LoVo (cell line): ENCODE results near the gene ICAM5.
"Not testable (repeated sequence)": the region's sequence is repeated elsewhere in the genome, so short reads cannot be mapped to it uniquely, and the experiment has no call there.

Experiments used
- DNase-seq: peaks from one replicate; pipeline ENCODE4 v3.0.0-alpha.2; 2016; ENCODE audit warnings: low spot score

The ICAM5 gene

DNA sequence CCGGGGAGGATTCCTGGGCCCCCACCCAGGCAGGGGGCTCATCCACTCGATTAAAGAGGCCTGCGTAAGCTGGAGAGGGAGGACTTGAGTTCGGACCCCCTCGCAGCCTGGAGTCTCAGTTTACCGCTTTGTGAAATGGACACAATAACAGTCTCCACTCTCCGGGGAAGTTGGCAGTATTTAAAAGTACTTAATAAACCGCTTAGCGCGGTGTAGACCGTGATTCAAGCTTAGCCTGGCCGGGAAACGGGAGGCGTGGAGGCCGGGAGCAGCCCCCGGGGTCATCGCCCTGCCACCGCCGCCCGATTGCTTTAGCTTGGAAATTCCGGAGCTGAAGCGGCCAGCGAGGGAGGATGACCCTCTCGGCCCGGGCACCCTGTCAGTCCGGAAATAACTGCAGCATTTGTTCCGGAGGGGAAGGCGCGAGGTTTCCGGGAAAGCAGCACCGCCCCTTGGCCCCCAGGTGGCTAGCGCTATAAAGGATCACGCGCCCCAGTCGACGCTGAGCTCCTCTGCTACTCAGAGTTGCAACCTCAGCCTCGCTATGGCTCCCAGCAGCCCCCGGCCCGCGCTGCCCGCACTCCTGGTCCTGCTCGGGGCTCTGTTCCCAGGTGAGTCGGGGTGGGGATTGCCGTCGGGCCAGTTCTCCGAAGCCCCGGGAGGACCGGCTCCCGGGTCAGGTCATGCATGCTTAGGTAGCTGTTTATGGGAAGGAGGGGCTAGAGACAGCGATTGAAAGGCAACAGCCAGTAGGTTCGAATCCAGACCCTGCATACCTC, 18.9 kb upstream of the ICAM5 start, which contains the start of gene ICAM1:
Gene ICAM1 (plus strand): TSS at position 505 of the 779 bp plus-strand sequence. CDS start 40 bp downstream, at position 545.
- DNase-seq = no peak

DNA sequence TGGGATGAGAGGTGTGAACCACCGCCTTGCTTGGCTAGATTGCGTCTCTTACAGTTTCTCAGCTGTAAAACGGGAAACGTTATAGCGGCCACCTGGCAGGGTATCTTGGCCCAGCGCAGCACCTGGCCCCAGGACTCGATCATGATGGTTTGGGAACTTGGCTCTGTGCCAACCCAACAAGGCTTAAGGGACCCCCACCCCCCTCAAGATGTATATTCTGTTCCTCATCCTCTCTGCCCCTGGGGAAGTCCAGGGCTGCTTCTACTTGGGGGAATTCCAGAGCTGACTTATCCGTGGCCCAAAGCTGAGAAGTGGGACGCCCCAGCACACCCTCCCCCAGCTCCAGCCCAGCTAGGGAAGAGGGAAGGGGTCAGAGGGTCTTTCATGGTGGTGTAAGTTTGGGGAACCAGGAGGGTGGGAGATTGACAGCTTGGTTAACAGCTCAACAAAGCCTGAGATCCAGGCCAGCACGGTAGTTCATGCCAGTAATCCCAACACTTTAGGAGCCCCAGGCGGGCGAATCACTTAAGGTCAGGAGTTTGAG, 18.1 kb upstream of the ICAM5 start:
- no peak for DNase-seq

- DNase-seq = no peak
These were observed 15.2 kb upstream of the ICAM5 start for GRCh38 chr19:10274589-10274988.

DNA sequence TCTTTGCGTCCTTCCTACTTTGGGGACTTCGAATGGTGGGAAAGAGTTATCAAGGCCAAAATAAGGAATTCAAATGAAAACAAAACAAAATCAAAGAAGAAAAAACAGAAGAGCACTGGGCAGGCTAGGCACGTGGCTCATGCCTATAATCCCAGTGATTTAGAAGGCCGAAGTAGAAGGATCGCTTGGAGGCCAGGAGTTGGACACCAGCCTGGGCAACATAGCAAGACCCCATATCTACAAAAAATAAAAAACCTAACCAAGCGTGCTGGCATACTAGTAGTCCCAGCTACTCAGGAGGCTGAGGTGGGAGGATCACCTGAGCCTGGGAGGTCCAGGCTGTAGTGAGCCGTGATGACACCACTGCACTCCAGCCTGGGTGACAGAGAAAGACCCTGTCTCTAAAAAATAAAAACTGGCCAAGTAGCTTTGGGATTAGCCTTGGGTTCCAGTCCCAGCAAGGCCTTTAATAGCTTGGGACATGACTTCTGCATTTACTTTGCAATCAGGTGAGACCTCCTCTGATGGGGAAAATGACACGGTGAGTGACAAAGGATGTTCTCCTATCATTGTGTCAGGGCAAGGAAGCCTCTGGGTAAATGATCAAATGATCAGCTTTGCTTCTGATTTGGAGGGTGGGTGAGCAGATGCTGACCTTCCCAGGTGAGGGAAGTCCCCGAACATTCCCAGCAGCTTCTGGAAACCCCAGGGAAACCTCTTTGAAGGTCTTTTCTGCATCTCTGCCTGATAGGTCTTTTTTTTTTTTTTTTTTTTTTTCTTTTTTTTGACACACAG, 11.8 kb upstream of the ICAM5 start:
- no peak for DNase-seq

DNA sequence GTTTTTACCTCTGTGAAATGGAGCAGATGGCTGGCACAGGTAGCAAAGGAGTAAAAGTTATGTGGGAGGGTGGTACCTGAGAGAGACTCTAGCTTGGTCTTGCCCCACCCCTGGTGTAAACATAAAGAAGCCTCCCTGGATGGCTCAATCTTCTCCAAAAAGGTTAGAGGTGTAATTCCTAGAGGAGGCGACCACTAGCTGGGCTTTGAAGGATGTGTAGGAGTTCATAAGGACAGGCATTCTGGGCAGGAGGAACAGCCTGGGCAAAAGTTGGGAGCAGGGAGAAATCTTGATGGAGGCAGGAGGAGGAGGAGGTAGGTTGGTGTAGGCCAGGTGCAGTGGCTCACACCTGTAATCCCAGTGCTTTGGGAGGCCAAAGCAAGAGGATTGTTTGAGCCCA, 10.8 kb upstream of the ICAM5 start:
- no peak for DNase-seq

- no peak for DNase-seq
These were observed 9.9 kb upstream of the ICAM5 start for GRCh38 chr19:10279737-10280442.

- DNase-seq = not testable (repeated sequence)
These were observed 7.7 kb upstream of the ICAM5 start for GRCh38 chr19:10282043-10282442.

DNA sequence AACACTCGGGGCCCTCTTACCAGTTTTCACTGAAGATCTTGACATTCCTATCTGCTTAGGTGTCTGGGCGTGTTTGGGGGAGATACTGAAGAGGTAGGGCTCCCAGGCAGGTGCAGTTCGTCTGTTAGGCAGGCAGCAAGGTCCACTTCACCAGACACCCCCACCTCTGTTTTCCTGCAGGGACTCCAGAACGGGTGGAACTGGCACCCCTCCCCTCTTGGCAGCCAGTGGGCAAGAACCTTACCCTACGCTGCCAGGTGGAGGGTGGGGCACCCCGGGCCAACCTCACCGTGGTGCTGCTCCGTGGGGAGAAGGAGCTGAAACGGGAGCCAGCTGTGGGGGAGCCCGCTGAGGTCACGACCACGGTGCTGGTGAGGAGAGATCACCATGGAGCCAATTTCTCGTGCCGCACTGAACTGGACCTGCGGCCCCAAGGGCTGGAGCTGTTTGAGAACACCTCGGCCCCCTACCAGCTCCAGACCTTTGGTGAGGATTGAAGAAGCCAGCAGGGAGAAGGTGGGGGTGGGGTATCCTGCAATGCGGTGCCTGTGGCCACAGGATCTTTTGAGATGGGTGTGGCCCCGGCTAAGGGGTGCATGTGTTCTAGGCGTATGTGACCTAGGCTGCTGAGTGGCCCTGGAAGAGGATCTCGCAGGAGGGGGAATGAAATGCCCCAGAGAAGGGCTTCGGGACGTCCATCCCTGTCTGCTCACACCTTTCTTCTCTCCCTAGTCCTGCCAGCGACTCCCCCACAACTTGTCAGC, 6.3 kb upstream of the ICAM5 start:
- DNase-seq = peak; percentile 50

GRCh38 chr19:10284065-10284959, 5.4 kb upstream of the ICAM5 start:
- no peak for DNase-seq

- no peak for DNase-seq
These were observed 4.8 kb upstream of the ICAM5 start for GRCh38 chr19:10284960-10285278.

- no peak for DNase-seq
These were observed 4.4 kb upstream of the ICAM5 start for GRCh38 chr19:10285393-10285792.

DNA sequence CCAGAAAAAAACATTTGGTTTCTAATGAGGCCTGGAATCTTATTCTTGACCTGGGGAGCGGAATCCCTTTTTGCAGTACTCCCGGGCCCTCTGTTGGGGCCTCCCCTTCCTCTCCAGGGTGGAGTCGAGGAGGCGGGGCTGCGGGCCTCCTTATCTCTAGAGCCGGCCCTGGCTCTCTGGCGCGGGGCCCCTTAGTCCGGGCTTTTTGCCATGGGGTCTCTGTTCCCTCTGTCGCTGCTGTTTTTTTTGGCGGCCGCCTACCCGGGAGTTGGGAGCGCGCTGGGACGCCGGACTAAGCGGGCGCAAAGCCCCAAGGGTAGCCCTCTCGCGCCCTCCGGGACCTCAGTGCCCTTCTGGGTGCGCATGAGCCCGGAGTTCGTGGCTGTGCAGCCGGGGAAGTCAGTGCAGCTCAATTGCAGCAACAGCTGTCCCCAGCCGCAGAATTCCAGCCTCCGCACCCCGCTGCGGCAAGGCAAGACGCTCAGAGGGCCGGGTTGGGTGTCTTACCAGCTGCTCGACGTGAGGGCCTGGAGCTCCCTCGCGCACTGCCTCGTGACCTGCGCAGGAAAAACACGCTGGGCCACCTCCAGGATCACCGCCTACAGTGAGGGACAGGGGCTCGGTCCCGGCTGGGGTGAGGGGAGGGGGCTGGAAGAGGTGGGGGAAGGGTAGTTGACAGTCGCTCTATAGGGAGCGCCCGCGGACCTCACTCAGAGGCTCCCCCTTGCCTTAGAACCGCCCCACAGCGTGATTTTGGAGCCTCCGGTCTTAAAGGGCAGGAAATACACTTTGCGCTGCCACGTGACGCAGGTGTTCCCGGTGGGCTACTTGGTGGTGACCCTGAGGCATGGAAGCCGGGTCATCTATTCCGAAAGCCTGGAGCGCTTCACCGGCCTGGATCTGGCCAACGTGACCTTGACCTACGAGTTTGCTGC, 2.7 kb upstream of the ICAM5 start, which contains the start of gene ICAM4:
Gene ICAM4 (plus strand): TSS at position 153 of the 935 bp plus-strand sequence. CDS start 58 bp downstream, at position 211.
- no peak for DNase-seq

- no peak for DNase-seq
These were observed 1.0 kb upstream of the ICAM5 start for GRCh38 chr19:10288662-10289166.

DNA sequence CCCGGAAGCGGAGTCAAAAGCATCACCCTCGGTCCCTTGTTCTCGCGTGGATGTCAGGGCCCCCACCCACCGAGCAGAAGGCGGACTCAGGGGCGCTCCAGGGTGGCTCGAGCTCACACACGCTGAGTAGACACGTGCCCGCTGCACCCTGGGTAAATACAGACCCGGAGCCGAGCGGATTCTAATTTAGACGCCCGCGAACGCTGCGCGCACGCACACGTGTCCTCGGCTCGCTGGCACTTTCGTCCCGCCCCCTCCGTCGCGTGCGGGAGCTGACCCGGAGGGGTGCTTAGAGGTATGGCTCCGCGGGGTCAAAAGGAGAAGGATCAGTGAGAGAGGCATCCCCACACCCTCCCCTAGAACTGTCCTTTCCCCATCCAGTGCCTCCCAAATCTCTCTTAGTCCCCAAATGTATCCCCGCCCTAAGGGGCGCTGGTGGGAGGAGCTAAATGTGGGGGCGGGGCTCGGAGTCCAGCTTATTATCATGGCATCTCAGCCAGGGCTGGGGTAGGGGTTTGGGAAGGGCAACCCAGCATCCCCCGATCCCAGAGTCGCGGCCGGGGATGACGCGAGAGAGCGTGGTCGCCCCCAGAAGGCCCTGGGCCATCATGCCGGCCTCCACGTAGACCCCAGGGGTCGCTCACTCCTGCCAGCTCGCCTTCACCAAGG, 451 bp upstream of the ICAM5 start:
- DNase-seq = peak; percentile 36

DNA sequence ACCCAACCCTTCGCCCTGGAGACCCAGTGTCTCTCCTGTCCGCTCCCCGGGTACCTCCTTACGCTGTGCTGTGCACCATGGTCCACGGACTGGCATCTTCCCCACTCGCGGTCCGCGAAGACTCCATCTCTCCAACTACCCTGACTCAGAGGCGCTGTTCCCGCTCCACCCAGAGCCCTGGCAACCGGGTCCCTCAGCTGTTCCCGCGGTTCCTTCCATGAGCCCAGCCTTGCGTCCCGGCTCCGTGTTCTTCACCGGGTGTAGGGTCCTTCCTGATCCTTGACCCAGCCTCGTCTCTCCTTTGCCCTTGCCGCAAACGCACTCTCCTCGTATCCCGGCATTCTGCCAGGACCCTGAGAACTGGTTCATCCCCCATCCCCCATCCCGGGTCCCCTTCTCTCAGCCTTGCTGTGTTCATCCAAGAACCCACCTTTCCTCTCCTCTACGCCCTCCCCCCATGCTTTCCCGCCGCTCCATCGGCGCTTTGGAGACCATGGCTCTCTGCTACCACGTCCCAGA, 664 bp downstream of the ICAM5 start:
- no peak for DNase-seq

DNA sequence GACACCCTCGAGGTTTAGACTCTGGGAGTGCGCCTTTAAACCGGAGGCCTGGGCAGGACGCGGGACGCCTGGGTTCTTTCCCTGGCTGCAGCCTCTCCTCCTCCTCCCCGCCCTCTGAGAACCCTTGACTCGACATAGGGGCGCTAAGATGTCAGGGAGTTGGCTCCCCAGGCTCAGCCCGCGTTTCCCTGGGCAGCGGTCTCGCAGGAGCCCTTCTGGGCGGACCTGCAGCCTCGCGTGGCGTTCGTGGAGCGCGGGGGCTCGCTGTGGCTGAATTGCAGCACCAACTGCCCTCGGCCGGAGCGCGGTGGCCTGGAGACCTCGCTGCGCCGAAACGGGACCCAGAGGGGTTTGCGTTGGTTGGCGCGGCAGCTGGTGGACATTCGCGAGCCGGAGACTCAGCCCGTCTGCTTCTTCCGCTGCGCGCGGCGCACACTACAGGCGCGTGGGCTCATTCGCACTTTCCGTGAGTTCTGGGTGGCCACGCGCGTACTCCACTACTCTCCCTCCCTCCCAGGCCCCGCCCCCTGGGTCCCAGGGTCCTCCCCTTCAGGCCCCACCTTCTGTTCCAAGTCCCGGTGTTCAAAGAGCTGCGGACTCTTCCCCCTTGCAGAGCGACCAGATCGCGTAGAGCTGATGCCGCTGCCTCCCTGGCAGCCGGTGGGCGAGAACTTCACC, 1.3 kb downstream of the ICAM5 start:
- DNase-seq = peak; percentile 75

DNA sequence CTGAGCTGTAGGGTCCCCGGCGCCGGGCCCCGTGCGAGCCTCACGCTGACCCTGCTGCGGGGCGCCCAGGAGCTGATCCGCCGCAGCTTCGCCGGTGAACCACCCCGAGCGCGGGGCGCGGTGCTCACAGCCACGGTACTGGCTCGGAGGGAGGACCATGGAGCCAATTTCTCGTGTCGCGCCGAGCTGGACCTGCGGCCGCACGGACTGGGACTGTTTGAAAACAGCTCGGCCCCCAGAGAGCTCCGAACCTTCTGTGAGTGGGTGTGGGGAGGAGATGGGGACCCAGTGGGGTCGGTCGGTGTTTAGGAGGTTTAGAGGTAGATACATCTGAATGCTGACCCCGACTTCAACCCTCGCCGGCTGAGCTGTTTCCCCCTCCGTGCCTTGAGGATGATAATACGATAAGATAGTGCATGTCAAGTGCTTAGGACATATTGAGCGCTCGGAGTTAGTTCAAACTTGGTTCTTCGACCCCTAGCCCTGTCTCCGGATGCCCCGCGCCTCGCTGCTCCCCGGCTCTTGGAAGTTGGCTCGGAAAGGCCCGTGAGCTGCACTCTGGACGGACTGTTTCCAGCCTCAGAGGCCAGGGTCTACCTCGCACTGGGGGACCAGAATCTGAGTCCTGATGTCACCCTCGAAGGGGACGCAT, 1.9 kb downstream of the ICAM5 start:
- no peak for DNase-seq
